Gastrocnemius medialis (tissue), 4 donors: Measurements from ENCODE around the gene C12orf60. TPM values are rescaled to one million over a fixed set of nuclear protein-coding genes. Genes with fewer than 3 reads are reported as not detected.
"Not testable (repeated sequence)": the region's sequence is repeated elsewhere in the genome, so short reads cannot be mapped to it uniquely, and the experiment has no call there.

Experiments
- ATAC-seq, 2 donors: fragments of 150-250 bp; one replicate each; pipeline ENCODE4 v1.9.1; 2016
- DNase-seq, 2 donors: peaks; one replicate each; pipeline ENCODE4 v3.0.0-alpha.2; 2019
- H3K27ac ChIP-seq, 4 donors: fragments of 200-600 bp; sonication (generic); 1 replicate in 1 of 4; 2 replicates in 3 of 4; pipeline ENCODE4 v1.5.1; 2016 to 2018; ENCODE audit warnings: mild to moderate bottlenecking in 2 of 4, moderate library complexity in 1 of 4
- H3K27me3 ChIP-seq, 3 donors: fragments of 200-600 bp; sonication (generic) in 2 of 3; 1 replicate in 1 of 3; 2 replicates in 2 of 3; pipeline versions ENCODE4 v1.5.1 to v1.6.0; 2016 to 2019; ENCODE audit warnings: mild to moderate bottlenecking in 1 of 3, moderate library complexity in 1 of 3
- H3K36me3 ChIP-seq, 2 donors: fragments of 200-600 bp; sonication (generic) in 1 of 2; one replicate each; pipeline ENCODE4 v1.5.1; 2017 to 2018
- H3K4me1 ChIP-seq, 2 donors: fragments of 200-600 bp; sonication (generic) in 1 of 2; one replicate each; pipeline ENCODE4 v1.5.1; 2016 to 2017; ENCODE audit warnings: mild to moderate bottlenecking in 2 of 2
- H3K4me3 ChIP-seq, 4 donors: fragments of 200-600 bp; sonication (generic) in 3 of 4; 1 replicate in 1 of 4; 2 replicates in 3 of 4; pipeline ENCODE4 v1.5.1; 2016 to 2019; ENCODE audit warnings: mild to moderate bottlenecking in 2 of 4
- H3K9me3 ChIP-seq, 3 donors: fragments of 200-600 bp; sonication (generic) in 2 of 3; 1 replicate in 1 of 3; 2 replicates in 2 of 3; pipeline ENCODE4 v1.5.1; 2016 to 2019
- POLR2A ChIP-seq, 2 donors: fragments of 450-650 bp; IDR thresholded peaks; one replicate each; pipeline ENCODE4 v1.6.1; 2017; ENCODE audit warnings: antibody characterized with exemption in 2 of 2, mild to moderate bottlenecking in 2 of 2, moderate library complexity in 2 of 2
- in situ Hi-C, 4 donors: fragments of 200-750 bp; cut with MboI; loops; one replicate each; pipeline versions ENCODE4 v1.15.0 to v1.8.0; 2017; ENCODE audit warnings: low sequenced_read_pairs in 4 of 4
- intact Hi-C: fragments of 100-400 bp; cut with DNase I; formaldehyde crosslinking; loops from one replicate; pipeline ENCODE4 v1.15.1; 2023; ENCODE audit warnings: low total_unique reads
- total RNA-seq, 4 donors: library from RNA; depleted of rRNA; stranded (reverse); fragments of >200 nt; gene quantifications; one replicate each; pipeline versions ENCODE4 v1.1.0 to v1.2.3, GENCODE V29; 2016
- TF ChIP-seq, protein P1 (sequence below), 5 experiments: fragments of 450-650 bp in 3 of 5; fragments of 200-600 bp in 2 of 5; sonication (generic) in 2 of 5; IDR thresholded peaks in 4 of 5; conservative IDR thresholded peaks in 1 of 5; 1 replicate in 4 of 5; 2 replicates in 1 of 5; pipeline ENCODE4 v1.5.1; 2016 to 2019; ENCODE audit warnings: antibody characterized with exemption in 5 of 5, mild to moderate bottlenecking in 3 of 5, moderate library complexity in 3 of 5

The C12orf60 gene
- 1 to 10 TPM in 1 of 4 donors, under 1 TPM in 1, not detected in 2; 0.33 to 3.8 TPM for total RNA-seq

DNA sequence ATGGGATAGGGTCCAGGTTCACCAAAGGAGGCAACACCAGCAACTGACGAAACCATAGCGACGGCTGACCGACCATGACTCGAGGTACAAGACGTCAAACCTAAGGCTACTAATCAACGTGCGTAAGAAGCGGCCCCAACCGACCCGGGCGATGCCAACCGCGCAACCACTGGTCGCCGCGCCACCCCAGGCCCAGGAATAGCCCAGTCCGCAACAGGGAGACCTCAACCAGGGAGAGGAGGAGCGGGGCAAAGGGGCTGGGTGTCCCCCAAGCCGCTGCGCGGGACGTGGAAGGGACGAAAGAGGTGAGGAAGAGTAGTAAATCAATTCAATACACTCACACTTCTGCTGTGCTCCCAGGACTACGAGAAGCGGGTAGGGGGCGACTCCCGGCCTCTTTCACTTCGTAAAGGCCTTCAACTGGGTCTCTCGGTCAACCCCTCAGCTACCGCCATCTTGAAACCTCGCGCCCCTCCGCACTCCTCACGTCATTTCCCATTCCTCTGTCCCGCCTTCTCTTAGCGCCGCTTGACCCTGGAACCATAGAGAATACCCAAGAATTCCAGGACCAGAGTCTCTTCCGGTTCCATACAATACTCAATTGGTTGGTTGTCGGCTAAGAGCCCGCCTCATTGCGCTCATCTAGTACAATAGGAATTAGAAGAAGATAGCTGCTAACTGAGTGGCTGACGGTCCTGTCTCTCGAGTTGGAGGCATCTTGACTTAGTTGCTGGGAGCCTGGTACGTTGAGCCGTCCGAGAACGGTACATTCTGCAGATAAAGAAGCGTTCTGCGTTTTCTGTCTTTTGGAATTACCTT lies at the start of gene C12orf60, which contains the start of gene WBP11:
Gene C12orf60 (plus strand): TSS at position 660 of the 819 bp plus-strand sequence. CDS start 19,266 bp downstream, outside the sequence.
Gene WBP11 (minus strand): TSS at position 468 of the 819 bp plus-strand sequence. CDS start 2,095 bp downstream, outside the sequence.
- peak within 1 kb of the TSS; percentile 75 to 100 (median 83) for H3K4me3 ChIP-seq
- in situ Hi-C loops: no loop called here
- peaks cover 0 to 27% of the 10 kb centered on the region in 2 donors for H3K36me3 ChIP-seq
- peak within 1 kb of the TSS; percentile 86 to 98 (median 92) for H3K27ac ChIP-seq
- DNase-seq: peak; percentile 97 to 98
- ATAC-seq: peak; percentile 100
- TF ChIP-seq, protein P1, sequence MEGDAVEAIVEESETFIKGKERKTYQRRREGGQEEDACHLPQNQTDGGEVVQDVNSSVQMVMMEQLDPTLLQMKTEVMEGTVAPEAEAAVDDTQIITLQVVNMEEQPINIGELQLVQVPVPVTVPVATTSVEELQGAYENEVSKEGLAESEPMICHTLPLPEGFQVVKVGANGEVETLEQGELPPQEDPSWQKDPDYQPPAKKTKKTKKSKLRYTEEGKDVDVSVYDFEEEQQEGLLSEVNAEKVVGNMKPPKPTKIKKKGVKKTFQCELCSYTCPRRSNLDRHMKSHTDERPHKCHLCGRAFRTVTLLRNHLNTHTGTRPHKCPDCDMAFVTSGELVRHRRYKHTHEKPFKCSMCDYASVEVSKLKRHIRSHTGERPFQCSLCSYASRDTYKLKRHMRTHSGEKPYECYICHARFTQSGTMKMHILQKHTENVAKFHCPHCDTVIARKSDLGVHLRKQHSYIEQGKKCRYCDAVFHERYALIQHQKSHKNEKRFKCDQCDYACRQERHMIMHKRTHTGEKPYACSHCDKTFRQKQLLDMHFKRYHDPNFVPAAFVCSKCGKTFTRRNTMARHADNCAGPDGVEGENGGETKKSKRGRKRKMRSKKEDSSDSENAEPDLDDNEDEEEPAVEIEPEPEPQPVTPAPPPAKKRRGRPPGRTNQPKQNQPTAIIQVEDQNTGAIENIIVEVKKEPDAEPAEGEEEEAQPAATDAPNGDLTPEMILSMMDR (IDR thresholded peaks at IDR 0.05 in 4 of 5, conservative IDR thresholded peaks at IDR 0.05 in 1 of 5): no peak
- peak; percentile 59 to 71 for TF ChIP-seq POLR2A (IDR thresholded peaks at IDR 0.05)
- intact Hi-C loops: loop anchor here (1.0 kb wide), 1 partner anchor 29 kb away; a partner anchor contains a TSS
- peaks cover 15 to 22% of the 10 kb centered on the region in 2 donors for H3K4me1 ChIP-seq
- no peaks in the 10 kb centered on the region for H3K9me3 ChIP-seq
- H3K27me3 ChIP-seq: no peaks in the 10 kb centered on the region

DNA sequence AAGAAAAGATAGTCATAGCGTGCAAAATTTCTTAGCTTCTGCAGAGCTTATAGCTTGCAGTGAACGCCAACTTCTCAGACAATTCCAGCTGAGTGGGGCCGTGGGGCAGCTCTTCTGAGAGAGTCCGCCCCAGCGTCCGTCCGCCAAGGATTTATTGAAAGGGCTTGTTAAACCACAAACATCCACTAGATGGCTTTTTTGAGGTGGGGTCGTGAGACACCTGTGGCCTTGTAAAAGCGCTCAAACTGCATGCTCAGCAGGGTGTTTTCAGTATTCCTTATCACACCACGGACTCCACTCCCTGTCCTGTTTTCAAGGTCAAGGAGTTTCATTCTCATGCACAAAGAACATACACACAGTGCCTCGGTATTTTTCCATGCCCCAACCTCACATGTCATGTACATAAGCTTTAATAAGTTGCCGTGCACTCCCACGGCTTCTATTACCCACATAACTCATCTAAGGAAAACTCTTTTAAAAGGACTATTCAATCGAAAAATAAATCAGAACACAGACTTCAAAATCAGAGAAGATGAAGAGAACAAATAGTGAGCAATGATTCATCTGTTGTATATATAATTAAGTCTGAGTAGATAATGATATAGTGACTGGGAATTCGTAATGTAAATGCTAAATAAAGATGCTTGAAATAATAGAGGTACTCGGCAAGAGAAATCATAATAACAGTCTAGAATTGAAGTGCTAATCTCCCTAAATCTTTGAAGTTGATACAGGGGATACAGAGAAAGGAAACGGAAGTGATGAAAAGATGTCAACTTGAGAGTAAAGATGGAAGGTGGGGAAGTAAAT lies 46.9 kb upstream of the C12orf60 start:
- Histone ChIP-seq H3K36me3 (peaks cover under 1 to 3% of the 10 kb centered on the region in 2 donors), H3K4me1 (no peaks in the 10 kb centered on the region), H3K27ac (no peak overlapping the region), H3K4me3 (no peak overlapping the region), H3K27me3 (no peaks in the 10 kb centered on the region), H3K9me3 (no peaks in the 10 kb centered on the region)
- intact Hi-C loops: no loop called here
- DNase-seq: no peak
- in situ Hi-C loops: no loop called here
- no peak for ATAC-seq
- TF ChIP-seq, protein P1 (IDR thresholded peaks at IDR 0.05 in 4 of 5, conservative IDR thresholded peaks at IDR 0.05 in 1 of 5): peak in 1 of 5 experiments; percentile 15
- TF ChIP-seq POLR2A (IDR thresholded peaks at IDR 0.05): no peak

DNA sequence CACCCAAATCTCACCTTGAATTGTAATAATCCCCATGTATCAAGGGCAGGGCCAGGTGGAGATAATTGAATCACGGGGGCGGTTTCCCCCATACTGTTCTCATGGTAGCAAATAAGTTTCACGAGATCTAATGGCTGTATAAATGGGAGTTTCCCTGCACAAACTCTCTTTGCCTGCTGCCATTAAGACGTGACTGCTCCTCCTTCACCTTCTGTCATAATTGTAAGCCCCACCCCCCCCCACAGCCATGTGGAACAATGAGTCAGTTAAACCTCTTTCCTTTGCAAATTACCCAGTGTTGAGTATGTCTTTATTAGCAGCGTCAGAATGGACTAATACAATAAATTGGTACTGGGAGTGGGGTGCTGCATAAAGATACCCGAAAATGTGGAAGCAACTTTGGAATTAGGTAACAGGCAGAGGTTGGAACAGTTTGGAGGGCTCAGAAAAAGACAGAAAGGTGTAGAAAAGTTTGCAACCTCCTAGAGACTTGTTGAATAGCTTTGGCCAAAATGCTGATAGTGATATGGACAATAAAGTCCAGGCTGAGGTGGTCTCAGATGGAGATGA lies 43.7 kb upstream of the C12orf60 start:
- ATAC-seq, in situ Hi-C loops, H3K36me3 ChIP-seq, H3K4me3 ChIP-seq, H3K4me1 ChIP-seq, intact Hi-C loops, DNase-seq, H3K27me3 ChIP-seq, H3K27ac ChIP-seq, H3K9me3 ChIP-seq: not testable (repeated sequence)

DNA sequence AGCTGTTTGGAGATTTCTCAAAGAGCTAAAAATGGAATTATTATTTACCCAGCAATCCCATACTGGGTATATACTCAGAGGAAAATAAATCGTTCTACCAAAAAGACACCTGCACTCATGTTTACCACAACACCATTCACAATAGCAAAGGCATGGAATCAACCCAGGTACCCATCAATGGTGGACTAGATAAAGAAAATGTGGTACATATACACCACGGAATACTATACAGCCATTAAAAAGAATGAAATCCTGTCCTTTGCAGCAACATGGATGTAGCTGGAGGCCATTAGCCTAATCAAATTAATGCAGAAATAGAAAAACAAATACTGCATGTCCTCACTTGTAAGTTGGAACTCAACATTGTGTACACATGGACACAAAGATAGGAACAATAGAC lies 38.1 kb upstream of the C12orf60 start:
- no peak overlapping the region for H3K4me3 ChIP-seq
- H3K36me3 ChIP-seq: peaks cover 0 to 4% of the 10 kb centered on the region in 2 donors
- DNase-seq (no peak), ATAC-seq (no peak)
- H3K4me1 ChIP-seq: peaks cover 10 to 13% of the 10 kb centered on the region in 2 donors
- H3K27ac ChIP-seq: no peak overlapping the region
- H3K9me3 ChIP-seq: no peaks in the 10 kb centered on the region
- in situ Hi-C loops: no loop called here
- intact Hi-C loops: no loop called here
- no peak for TF ChIP-seq POLR2A (IDR thresholded peaks at IDR 0.05)
- TF ChIP-seq, protein P1 (IDR thresholded peaks at IDR 0.05 in 4 of 5, conservative IDR thresholded peaks at IDR 0.05 in 1 of 5): no peak
- no peaks in the 10 kb centered on the region for H3K27me3 ChIP-seq

GRCh38 chr12:14766020-14766419 lies 37.5 kb upstream of the C12orf60 start:
- H3K27ac ChIP-seq, ATAC-seq, H3K9me3 ChIP-seq, intact Hi-C loops, H3K4me3 ChIP-seq, DNase-seq, H3K27me3 ChIP-seq, in situ Hi-C loops, H3K36me3 ChIP-seq: not testable (repeated sequence)
- peaks cover 10 to 13% of the 10 kb centered on the region in 2 donors for H3K4me1 ChIP-seq
